ENCODE measurements around the gene POM121L2.

GRCh38 chr6:27294409-27294808 lies 17.7 kb downstream of the POM121L2 start:
- TF ChIP-seq CHD2 (IDR thresholded peaks at IDR 0.05; ENCODE audit: low read depth, low read length) (no peak), ZBTB1 (CRISPR knock-in tag; IDR thresholded peaks at IDR 0.05; ENCODE audit: borderline replicate concordance, low read depth) (no peak), ZNF12 (CRISPR knock-in tag; IDR thresholded peaks at IDR 0.05) (no peak), ZFP36 (IDR thresholded peaks at IDR 0.05; ENCODE audit: low read depth, low read length, partially characterized antibody) (no peak), KLF16 (IDR thresholded peaks at IDR 0.05) (no peak), POLR2A (conservative IDR thresholded peaks at IDR 0.05) (no peak), REST (IDR thresholded peaks at IDR 0.05; ENCODE audit: borderline replicate concordance) (no peak), REST (CRISPR knock-in tag; IDR thresholded peaks at IDR 0.05; ENCODE audit: low read depth) (no peak), ZNF639 (CRISPR knock-in tag; conservative IDR thresholded peaks at IDR 0.05 in 1 of 2, IDR thresholded peaks at IDR 0.05 in 1 of 2) (no peak)
- TF ChIP-seq, protein P1, sequence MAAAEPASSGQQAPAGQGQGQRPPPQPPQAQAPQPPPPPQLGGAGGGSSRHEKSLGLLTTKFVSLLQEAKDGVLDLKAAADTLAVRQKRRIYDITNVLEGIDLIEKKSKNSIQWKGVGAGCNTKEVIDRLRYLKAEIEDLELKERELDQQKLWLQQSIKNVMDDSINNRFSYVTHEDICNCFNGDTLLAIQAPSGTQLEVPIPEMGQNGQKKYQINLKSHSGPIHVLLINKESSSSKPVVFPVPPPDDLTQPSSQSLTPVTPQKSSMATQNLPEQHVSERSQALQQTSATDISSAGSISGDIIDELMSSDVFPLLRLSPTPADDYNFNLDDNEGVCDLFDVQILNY (CRISPR knock-in tag; IDR thresholded peaks at IDR 0.05), result no peak
- TF ChIP-seq, protein P2, sequence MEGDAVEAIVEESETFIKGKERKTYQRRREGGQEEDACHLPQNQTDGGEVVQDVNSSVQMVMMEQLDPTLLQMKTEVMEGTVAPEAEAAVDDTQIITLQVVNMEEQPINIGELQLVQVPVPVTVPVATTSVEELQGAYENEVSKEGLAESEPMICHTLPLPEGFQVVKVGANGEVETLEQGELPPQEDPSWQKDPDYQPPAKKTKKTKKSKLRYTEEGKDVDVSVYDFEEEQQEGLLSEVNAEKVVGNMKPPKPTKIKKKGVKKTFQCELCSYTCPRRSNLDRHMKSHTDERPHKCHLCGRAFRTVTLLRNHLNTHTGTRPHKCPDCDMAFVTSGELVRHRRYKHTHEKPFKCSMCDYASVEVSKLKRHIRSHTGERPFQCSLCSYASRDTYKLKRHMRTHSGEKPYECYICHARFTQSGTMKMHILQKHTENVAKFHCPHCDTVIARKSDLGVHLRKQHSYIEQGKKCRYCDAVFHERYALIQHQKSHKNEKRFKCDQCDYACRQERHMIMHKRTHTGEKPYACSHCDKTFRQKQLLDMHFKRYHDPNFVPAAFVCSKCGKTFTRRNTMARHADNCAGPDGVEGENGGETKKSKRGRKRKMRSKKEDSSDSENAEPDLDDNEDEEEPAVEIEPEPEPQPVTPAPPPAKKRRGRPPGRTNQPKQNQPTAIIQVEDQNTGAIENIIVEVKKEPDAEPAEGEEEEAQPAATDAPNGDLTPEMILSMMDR (IDR thresholded peaks at IDR 0.05 in 2 of 3, conservative IDR thresholded peaks at IDR 0.05 in 1 of 3; ENCODE audit: insufficient read depth in 2 of 3, low read depth in 1 of 3, low read length in 3 of 3), result no peak
